Erythroblast (primary cell): Measurements from ENCODE around the gene KCNJ15.

Source experiments
- GATA1 ChIP-seq: IDR thresholded peaks from 2 replicates; pipeline ENCODE4 v1.6.1; 2011; ENCODE audit warnings: low read depth, mild to moderate bottlenecking, control low read depth, low read length, moderate library complexity
- POLR2A ChIP-seq: IDR thresholded peaks from 2 replicates; pipeline ENCODE4 v1.6.1; 2011; ENCODE audit warnings: mild to moderate bottlenecking, low read length

GRCh38 chr21:38297871-38298270 is 41.1 kb downstream of the KCNJ15 start:
- TF ChIP-seq POLR2A, result no peak
- no peak for TF ChIP-seq GATA1
